Spleen (tissue), 7 donors: ENCODE data around the gene DLG2.

ENCODE experiments used
- POLR2A ChIP-seq, 3 donors: fragments of 450-650 bp; IDR thresholded peaks; one replicate each; pipeline ENCODE4 v1.5.1; 2017; ENCODE audit warnings: antibody characterized with exemption in 3 of 3, mild to moderate bottlenecking in 1 of 3
- TF ChIP-seq, protein P1 (sequence below), 11 experiments: fragments of 200-600 bp in 7 of 11; fragments of 450-650 bp in 4 of 11; sonication (generic) in 4 of 11; IDR thresholded peaks in 8 of 11; conservative IDR thresholded peaks in 3 of 11; 1 replicate in 7 of 11; 2 replicates in 4 of 11; pipeline versions ENCODE4 v1.4.0 to v1.8.0; 2016 to 2021; ENCODE audit warnings: antibody characterized with exemption in 11 of 11, inconsistent platforms in 4 of 11, mild to moderate bottlenecking in 1 of 11
- donor health status: DM: no; HTN: no; CAD: no; lungs with moderate emphysema.
- donor health status: DM: no; HTN: no; CAD: no.
- donor health status: DM: no; HTN: no; CAD: no.

GRCh38 chr11:84564867-84565184 is 1062.3 kb downstream of the DLG2 start:
- TF ChIP-seq POLR2A (IDR thresholded peaks at IDR 0.05) = no peak
- TF ChIP-seq, protein P1, sequence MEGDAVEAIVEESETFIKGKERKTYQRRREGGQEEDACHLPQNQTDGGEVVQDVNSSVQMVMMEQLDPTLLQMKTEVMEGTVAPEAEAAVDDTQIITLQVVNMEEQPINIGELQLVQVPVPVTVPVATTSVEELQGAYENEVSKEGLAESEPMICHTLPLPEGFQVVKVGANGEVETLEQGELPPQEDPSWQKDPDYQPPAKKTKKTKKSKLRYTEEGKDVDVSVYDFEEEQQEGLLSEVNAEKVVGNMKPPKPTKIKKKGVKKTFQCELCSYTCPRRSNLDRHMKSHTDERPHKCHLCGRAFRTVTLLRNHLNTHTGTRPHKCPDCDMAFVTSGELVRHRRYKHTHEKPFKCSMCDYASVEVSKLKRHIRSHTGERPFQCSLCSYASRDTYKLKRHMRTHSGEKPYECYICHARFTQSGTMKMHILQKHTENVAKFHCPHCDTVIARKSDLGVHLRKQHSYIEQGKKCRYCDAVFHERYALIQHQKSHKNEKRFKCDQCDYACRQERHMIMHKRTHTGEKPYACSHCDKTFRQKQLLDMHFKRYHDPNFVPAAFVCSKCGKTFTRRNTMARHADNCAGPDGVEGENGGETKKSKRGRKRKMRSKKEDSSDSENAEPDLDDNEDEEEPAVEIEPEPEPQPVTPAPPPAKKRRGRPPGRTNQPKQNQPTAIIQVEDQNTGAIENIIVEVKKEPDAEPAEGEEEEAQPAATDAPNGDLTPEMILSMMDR (IDR thresholded peaks at IDR 0.05 in 8 of 11, conservative IDR thresholded peaks at IDR 0.05 in 3 of 11) = peak in 3 of 11 experiments; percentile 6 to 14 (median 13)
